Measurements from ENCODE around the gene TJAP1.
"Not testable (repeated sequence)": the region's sequence is repeated elsewhere in the genome, so short reads cannot be mapped to it uniquely, and the experiment has no call there.

TJAP1 gene

DNA sequence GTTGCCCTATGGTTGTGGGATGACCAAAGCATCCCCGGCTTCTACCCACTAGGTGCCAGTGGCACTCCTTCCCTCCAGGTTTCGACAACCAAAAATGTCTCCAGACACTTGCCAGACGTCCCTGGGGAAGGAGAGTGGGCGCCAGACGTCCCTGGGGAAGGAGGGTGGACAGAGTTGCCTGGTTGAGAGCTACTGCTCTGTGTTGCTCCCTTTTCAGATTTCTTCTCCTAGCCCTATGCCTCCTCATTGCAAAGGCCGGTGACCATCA, 19.7 kb downstream of the TJAP1 start:
- Histone ChIP-seq H3K9ac (ENCODE audit: low read length) (no peak overlapping the region), H4K20me1 (ENCODE audit: low read depth, low read length) (no peaks in the 10 kb centered on the region)
- TF ChIP-seq EZH2phosphoT487 (conservative IDR thresholded peaks at IDR 0.05; ENCODE audit: low read length), result no peak
- TF ChIP-seq, protein P1, sequence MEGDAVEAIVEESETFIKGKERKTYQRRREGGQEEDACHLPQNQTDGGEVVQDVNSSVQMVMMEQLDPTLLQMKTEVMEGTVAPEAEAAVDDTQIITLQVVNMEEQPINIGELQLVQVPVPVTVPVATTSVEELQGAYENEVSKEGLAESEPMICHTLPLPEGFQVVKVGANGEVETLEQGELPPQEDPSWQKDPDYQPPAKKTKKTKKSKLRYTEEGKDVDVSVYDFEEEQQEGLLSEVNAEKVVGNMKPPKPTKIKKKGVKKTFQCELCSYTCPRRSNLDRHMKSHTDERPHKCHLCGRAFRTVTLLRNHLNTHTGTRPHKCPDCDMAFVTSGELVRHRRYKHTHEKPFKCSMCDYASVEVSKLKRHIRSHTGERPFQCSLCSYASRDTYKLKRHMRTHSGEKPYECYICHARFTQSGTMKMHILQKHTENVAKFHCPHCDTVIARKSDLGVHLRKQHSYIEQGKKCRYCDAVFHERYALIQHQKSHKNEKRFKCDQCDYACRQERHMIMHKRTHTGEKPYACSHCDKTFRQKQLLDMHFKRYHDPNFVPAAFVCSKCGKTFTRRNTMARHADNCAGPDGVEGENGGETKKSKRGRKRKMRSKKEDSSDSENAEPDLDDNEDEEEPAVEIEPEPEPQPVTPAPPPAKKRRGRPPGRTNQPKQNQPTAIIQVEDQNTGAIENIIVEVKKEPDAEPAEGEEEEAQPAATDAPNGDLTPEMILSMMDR (IDR thresholded peaks at IDR 0.05; ENCODE audit: insufficient read depth, low read length, poor library complexity, severe bottlenecking), result no peak

DNA sequence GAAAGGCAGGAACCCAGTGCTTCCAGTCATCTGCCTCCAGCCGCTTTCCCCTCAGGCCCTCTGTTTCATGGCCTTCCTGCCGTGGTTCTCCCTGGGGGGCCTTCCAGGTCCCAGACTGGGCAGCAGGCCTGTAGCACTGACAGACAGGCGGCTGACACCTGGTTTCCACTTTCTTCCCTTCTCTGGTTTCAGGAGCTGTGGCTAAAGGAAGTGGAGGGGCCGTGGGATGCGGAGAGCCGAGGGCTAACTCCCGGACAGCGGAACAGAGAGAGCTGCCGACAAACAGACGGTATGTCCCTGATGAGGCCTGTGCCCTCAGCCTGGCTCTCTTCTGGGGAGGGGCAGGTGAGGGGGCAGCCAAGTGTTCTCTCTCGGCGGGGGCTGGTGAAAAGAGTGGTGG, 20.3 kb downstream of the TJAP1 start:
- TF ChIP-seq, protein P1 (IDR thresholded peaks at IDR 0.05; ENCODE audit: insufficient read depth, low read length, poor library complexity, severe bottlenecking), result no peak
- TF ChIP-seq EZH2phosphoT487 (conservative IDR thresholded peaks at IDR 0.05; ENCODE audit: low read length), result no peak
- no peaks in the 10 kb centered on the region for H3K79me2 ChIP-seq (ENCODE audit: insufficient read depth, low read length)
- no peaks in the 10 kb centered on the region for H4K20me1 ChIP-seq (ENCODE audit: low read depth, low read length)
- H3K9me3 ChIP-seq (ENCODE audit: insufficient read depth, low read length), result no peaks in the 10 kb centered on the region
- no peak overlapping the region for H3K9ac ChIP-seq (ENCODE audit: low read length)
- no peak overlapping the region for H3K4me3 ChIP-seq (ENCODE audit: insufficient read depth, low read length, poor library complexity, severe bottlenecking)
- no peaks in the 10 kb centered on the region for H3K36me3 ChIP-seq (ENCODE audit: low read length)
- H3K4me2 ChIP-seq (ENCODE audit: low read depth, low read length, poor library complexity, severe bottlenecking), result no peak overlapping the region
- H3K9me2 ChIP-seq (replicated peaks; ENCODE audit: insufficient read depth, low read length), result no peaks in the 10 kb centered on the region
- no peaks in the 10 kb centered on the region for H3K27me3 ChIP-seq (ENCODE audit: low read length)
- no peaks in the 10 kb centered on the region for H3F3A ChIP-seq (ENCODE audit: insufficient read depth)
- H2AFZ ChIP-seq (ENCODE audit: low read depth, low read length, severe bottlenecking), result no peak overlapping the region
- H3K27ac ChIP-seq (ENCODE audit: low read depth, low read length), result no peak overlapping the region

More for the DNA sequence above, 19.7 kb downstream of the TJAP1 start:
- H3K4me3 ChIP-seq (ENCODE audit: insufficient read depth, low read length, poor library complexity, severe bottlenecking), result no peak overlapping the region
- H2AFZ ChIP-seq (ENCODE audit: low read depth, low read length, severe bottlenecking), result no peak overlapping the region
- no peaks in the 10 kb centered on the region for H3F3A ChIP-seq (ENCODE audit: insufficient read depth)
- H3K27ac ChIP-seq (ENCODE audit: low read depth, low read length), result no peak overlapping the region
- H3K9me3 ChIP-seq (ENCODE audit: insufficient read depth, low read length), result no peaks in the 10 kb centered on the region
- H3K79me2 ChIP-seq (ENCODE audit: insufficient read depth, low read length), result no peaks in the 10 kb centered on the region
- H3K36me3 ChIP-seq (ENCODE audit: low read length), result no peaks in the 10 kb centered on the region
- H3K27me3 ChIP-seq (ENCODE audit: low read length), result no peaks in the 10 kb centered on the region
- H3K4me2 ChIP-seq (ENCODE audit: low read depth, low read length, poor library complexity, severe bottlenecking), result no peak overlapping the region
- H3K9me2 ChIP-seq (replicated peaks; ENCODE audit: insufficient read depth, low read length), result no peaks in the 10 kb centered on the region

- H3F3A ChIP-seq (ENCODE audit: insufficient read depth); H3K4me3 ChIP-seq (ENCODE audit: insufficient read depth, low read length, poor library complexity, severe bottlenecking); H3K36me3 ChIP-seq (ENCODE audit: low read length); H3K4me2 ChIP-seq (ENCODE audit: low read depth, low read length, poor library complexity, severe bottlenecking); H3K79me2 ChIP-seq (ENCODE audit: insufficient read depth, low read length); H3K27ac ChIP-seq (ENCODE audit: low read depth, low read length); H2AFZ ChIP-seq (ENCODE audit: low read depth, low read length, severe bottlenecking); H4K20me1 ChIP-seq (ENCODE audit: low read depth, low read length); H3K9ac ChIP-seq (ENCODE audit: low read length); H3K9me3 ChIP-seq (ENCODE audit: insufficient read depth, low read length); H3K9me2 ChIP-seq (replicated peaks; ENCODE audit: insufficient read depth, low read length); H3K27me3 ChIP-seq (ENCODE audit: low read length): not testable (repeated sequence)
Measured at GRCh38 chr6:43498291-43498690, 20.9 kb downstream of the TJAP1 start.

DNA sequence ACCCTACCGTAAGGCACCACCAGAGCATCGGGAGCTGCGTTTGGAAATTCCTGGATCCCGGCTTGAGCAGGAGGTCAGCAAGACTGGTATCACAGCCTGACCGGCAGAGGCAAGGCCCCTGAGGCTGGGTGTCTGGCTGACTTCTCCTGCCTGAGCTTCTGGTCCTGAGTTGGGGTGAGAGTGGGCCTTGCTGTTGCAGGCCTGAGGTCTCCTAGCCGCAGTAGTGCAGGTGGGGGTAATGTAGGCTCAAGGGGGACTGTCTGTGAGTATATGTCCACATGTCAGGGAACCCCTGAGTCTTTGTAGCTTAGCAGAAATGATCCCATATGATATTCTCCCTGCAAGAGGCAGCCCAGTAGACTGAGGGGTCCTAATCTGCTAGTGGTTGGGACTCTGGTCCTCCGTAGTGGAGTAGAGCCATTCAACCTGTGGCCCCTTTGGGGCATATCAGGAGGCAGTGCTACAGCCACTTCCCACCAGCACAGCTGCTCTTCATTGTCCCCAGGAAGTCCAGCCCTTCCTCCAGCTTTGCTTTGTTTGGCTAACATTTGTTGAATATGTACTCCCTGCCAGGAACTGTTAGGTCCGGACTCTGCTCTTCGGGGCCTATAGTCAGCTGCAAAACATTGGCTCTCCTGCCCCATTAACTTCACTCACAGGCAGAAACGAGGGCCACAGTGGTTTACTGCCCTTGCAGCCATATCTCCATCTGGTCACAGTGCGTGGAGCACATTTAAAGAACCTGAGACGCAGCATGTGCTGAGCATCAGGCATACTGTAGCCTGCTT, 21.9 kb downstream of the TJAP1 start:
- Histone ChIP-seq H3F3A (ENCODE audit: insufficient read depth) (no peaks in the 10 kb centered on the region), H3K9me3 (ENCODE audit: insufficient read depth, low read length) (no peaks in the 10 kb centered on the region), H3K27me3 (ENCODE audit: low read length) (no peaks in the 10 kb centered on the region), H3K27ac (ENCODE audit: low read depth, low read length) (no peak overlapping the region), H2AFZ (ENCODE audit: low read depth, low read length, severe bottlenecking) (no peak overlapping the region), H3K9ac (ENCODE audit: low read length) (no peak overlapping the region), H3K79me2 (ENCODE audit: insufficient read depth, low read length) (no peaks in the 10 kb centered on the region), H3K4me2 (ENCODE audit: low read depth, low read length, poor library complexity, severe bottlenecking) (no peak overlapping the region), H3K4me3 (ENCODE audit: insufficient read depth, low read length, poor library complexity, severe bottlenecking) (no peak overlapping the region), H3K36me3 (ENCODE audit: low read length) (no peaks in the 10 kb centered on the region), H4K20me1 (ENCODE audit: low read depth, low read length) (no peaks in the 10 kb centered on the region), H3K9me2 (replicated peaks; ENCODE audit: insufficient read depth, low read length) (no peaks in the 10 kb centered on the region)
- no peak for TF ChIP-seq EZH2phosphoT487 (conservative IDR thresholded peaks at IDR 0.05; ENCODE audit: low read length)
- TF ChIP-seq, protein P1 (IDR thresholded peaks at IDR 0.05; ENCODE audit: insufficient read depth, low read length, poor library complexity, severe bottlenecking), result no peak
